GM23338 (cell line): ENCODE measurements around the gene ZFP36. TPM values are rescaled to one million over a fixed set of nuclear protein-coding genes. Genes with fewer than 3 reads are reported as not detected.

Experiments
- ATAC-seq: fragments of 200-7000 bp; cut with Tn5 transposase; 3 replicates; pipeline ENCODE4 v1.9.1; 2020
- DNase-seq: peaks from one replicate; pipeline ENCODE4 v3.0.0-alpha.2; 2015; ENCODE audit warnings: low spot score
- H2AFZ ChIP-seq: fragments of 200-600 bp; sonication (generic); 2 replicates; pipeline ENCODE4 v1.8.0; 2016; ENCODE audit warnings: antibody characterized with exemption, mild to moderate bottlenecking, moderate library complexity
- H3F3A ChIP-seq: fragments of 200-600 bp; sonication (generic); replicated peaks from 2 replicates; pipeline ENCODE4 v1.8.0; 2017; ENCODE audit warnings: antibody characterized with exemption, mixed run types, low read depth
- H3K27ac ChIP-seq: fragments of 200-600 bp; sonication (generic); 2 replicates; pipeline ENCODE4 v1.6.1; 2016; ENCODE audit warnings: low read depth
- H3K27me3 ChIP-seq: fragments of 200-600 bp; sonication (generic); 2 replicates; pipeline ENCODE4 v1.8.0; 2016; ENCODE audit warnings: mild to moderate bottlenecking, mixed run types, moderate library complexity; ENCODE audit not compliant: insufficient read depth
- H3K36me3 ChIP-seq: fragments of 200-600 bp; sonication (generic); 2 replicates; pipeline ENCODE4 v1.8.0; 2016; ENCODE audit warnings: mild to moderate bottlenecking; ENCODE audit not compliant: insufficient read depth
- H3K4me1 ChIP-seq: fragments of 200-600 bp; sonication (generic); 2 replicates; pipeline ENCODE4 v1.8.0; 2016; ENCODE audit warnings: mild to moderate bottlenecking, moderate library complexity; ENCODE audit not compliant: insufficient read depth
- H3K4me2 ChIP-seq: fragments of 200-600 bp; sonication (generic); 2 replicates; pipeline ENCODE4 v1.7.1; 2017; ENCODE audit warnings: mixed run types
- H3K4me3 ChIP-seq: fragments of 200-600 bp; sonication (generic); 2 replicates; pipeline ENCODE4 v1.6.1; 2016; ENCODE audit warnings: mixed run types
- H3K79me2 ChIP-seq: fragments of 200-600 bp; sonication (generic); replicated peaks from 2 replicates; pipeline ENCODE4 v1.8.0; 2017; ENCODE audit warnings: mild to moderate bottlenecking; ENCODE audit not compliant: insufficient read depth
- H3K9me2 ChIP-seq: fragments of 200-600 bp; sonication (generic); 2 replicates; pipeline ENCODE4 v1.8.0; 2017; ENCODE audit not compliant: insufficient read depth
- H4K20me1 ChIP-seq: fragments of 200-600 bp; sonication (generic); replicated peaks from 2 replicates; pipeline ENCODE4 v1.8.0; 2017; ENCODE audit warnings: mild to moderate bottlenecking; ENCODE audit not compliant: insufficient read depth
- H3K27ac Mint-ChIP-seq: 2 replicates; pipeline ENCODE4 v1.8.0; 2020; ENCODE audit warnings: inconsistent platforms, mild to moderate bottlenecking, moderate library complexity, mixed read lengths
- H3K27me3 Mint-ChIP-seq: 3 replicates; pipeline ENCODE4 v1.8.0; 2022; ENCODE audit warnings: low read depth, mild to moderate bottlenecking, moderate library complexity, mixed read lengths, inconsistent platforms; ENCODE audit not compliant: insufficient read depth, poor library complexity
- H3K36me3 Mint-ChIP-seq: 3 replicates; pipeline ENCODE4 v1.8.0; 2021; ENCODE audit warnings: low read depth, mild to moderate bottlenecking, inconsistent platforms, moderate library complexity, mixed read lengths
- H3K4me1 Mint-ChIP-seq: 3 replicates; pipeline ENCODE4 v1.8.0; 2020; ENCODE audit warnings: mild to moderate bottlenecking, inconsistent platforms, mixed read lengths
- H3K4me3 Mint-ChIP-seq: 3 replicates; pipeline ENCODE4 v1.8.0; 2021; ENCODE audit warnings: moderate library complexity, mild to moderate bottlenecking, inconsistent platforms, mixed read lengths
- H3K9me3 Mint-ChIP-seq: 3 replicates; pipeline ENCODE4 v1.8.0; 2020; ENCODE audit warnings: moderate library complexity, mild to moderate bottlenecking, inconsistent platforms, mixed read lengths
- CREB1 ChIP-seq: fragments of 250-450 bp; sonication (Bioruptor Pico); IDR thresholded peaks from 2 replicates; pipeline ENCODE4 v1.5.0; 2020; ENCODE audit warnings: low read depth, mild to moderate bottlenecking, moderate library complexity
- EZH2 ChIP-seq: fragments of 200-600 bp; sonication (generic); IDR thresholded peaks from one replicate; pipeline ENCODE4 v1.8.0; 2017; ENCODE audit warnings: antibody characterized with exemption, mild to moderate bottlenecking, low read depth; ENCODE audit not compliant: unreplicated experiment
- EZH2phosphoT487 ChIP-seq: fragments of 200-600 bp; sonication (generic); IDR thresholded peaks from one replicate; pipeline ENCODE4 v1.8.1; 2018; ENCODE audit warnings: antibody characterized with exemption; ENCODE audit not compliant: unreplicated experiment
- JUNB ChIP-seq: IDR thresholded peaks from one replicate; pipeline ENCODE4 v1.6.1; 2016; ENCODE audit warnings: antibody characterized with exemption; ENCODE audit not compliant: unreplicated experiment
- NANOG ChIP-seq: IDR thresholded peaks from 2 replicates; pipeline ENCODE4 v1.6.1; 2016; ENCODE audit warnings: antibody characterized with exemption, borderline replicate concordance
- POLR2AphosphoS5 ChIP-seq: IDR thresholded peaks from 2 replicates; pipeline ENCODE4 v1.6.1; 2016; ENCODE audit warnings: antibody characterized with exemption, low read depth
- STAT1 ChIP-seq: IDR thresholded peaks from one replicate; pipeline ENCODE4 v1.6.1; 2016; ENCODE audit warnings: antibody characterized with exemption; ENCODE audit not compliant: unreplicated experiment
- ZNF331 ChIP-seq: fragments of 250-450 bp; sonication (Bioruptor Pico); IDR thresholded peaks from 2 replicates; pipeline ENCODE4 v1.5.0; 2020; ENCODE audit warnings: low read depth, mild to moderate bottlenecking, moderate library complexity
- polyA plus RNA-seq: library from polyadenylated mRNA; unstranded; fragments of >200 nt; fragmentation: Nextera tagmentation; extraction: Ambion mirVana; gene quantifications from 2 replicates; pipeline ENCODE4 v1.2.1, GENCODE V29; 2016
- total RNA-seq: library from RNA; depleted of rRNA; stranded (reverse); fragments of >200 nt; shearing (Covaris generic); gene quantifications from 2 replicates; pipeline ENCODE4 v1.2.3, GENCODE V29; 2014
- TF ChIP-seq, protein P1 (sequence below): IDR thresholded peaks from 2 replicates; pipeline ENCODE4 v1.6.1; 2016; ENCODE audit warnings: antibody characterized with exemption
- TF ChIP-seq, protein P2 (sequence below): fragments of 250-450 bp; sonication (Bioruptor Pico); IDR thresholded peaks from 2 replicates; pipeline ENCODE4 v1.5.0; 2020; ENCODE audit warnings: mild to moderate bottlenecking, moderate library complexity

ZFP36 gene
- total and polyA plus RNA-seq, 2 experiments from 2014 or later, result 9.5 to 27.5 TPM

DNA sequence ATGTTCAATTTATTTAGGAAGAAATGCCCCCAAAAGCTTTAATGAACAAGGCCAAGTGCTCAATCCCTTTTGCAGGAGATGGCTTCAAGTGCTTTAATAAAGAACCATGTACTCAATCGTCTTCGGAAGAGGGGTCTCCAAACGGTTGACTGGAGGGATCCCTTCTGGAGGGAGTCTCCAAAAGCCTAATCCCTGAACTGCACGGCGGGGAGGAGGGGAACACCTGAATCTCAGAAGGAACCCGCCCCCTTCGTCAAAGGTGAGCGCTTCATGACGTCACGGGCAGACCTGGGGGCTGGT is 16.2 kb upstream of the ZFP36 start:
- TF ChIP-seq ZNF331 (CRISPR knock-in tag) (0 out of 2 replicates have a peak, but pooled peaks have one; percentile 30), CREB1 (CRISPR knock-in tag) (peak; percentile 99), EZH2 (no peak)

DNA sequence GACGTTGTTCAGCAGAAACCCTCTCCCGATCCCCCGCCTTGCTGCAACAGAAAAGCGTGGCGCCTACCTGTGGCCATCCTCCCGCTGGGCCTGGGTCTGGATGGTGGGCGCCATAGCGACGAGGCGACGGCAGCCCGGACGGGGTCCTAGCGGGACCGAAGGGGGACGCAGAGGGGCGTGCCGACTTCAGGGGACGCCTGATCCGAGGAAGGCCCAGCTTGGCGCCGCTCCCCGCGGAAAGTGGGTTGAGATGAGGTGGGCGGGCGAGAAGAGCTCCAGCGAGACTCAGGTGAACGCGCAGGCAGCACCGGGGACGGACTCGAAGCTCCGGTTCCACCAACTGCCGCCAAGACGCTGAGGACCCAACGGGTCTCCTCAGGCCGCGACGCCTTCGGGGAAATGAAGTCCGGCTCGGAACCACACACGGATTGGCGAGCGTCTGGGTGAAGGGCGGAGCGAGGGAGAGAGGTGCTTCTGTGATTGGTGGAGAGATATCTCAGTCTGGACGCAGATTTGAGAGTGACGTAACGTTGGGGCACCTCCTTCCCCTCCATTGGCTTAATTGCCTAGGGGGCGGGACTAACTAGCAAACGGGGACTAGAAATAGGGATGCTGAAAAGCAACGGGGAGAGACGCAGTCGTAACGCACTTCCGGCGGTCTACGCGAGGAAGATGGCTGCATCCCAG is 15.8 kb upstream of the ZFP36 start, which contains the start of the genes MED29 and PAF1:
Gene MED29 (plus strand): TSS at position 628 of the 687 bp plus-strand sequence. CDS start 45 bp downstream, at position 673.
Gene PAF1 (minus strand): TSS at position 356 of the 687 bp plus-strand sequence. CDS start 242 bp downstream, at position 114.
- peak within 1 kb of the TSS; percentile 97 for H3K4me3 Mint-ChIP-seq
- peak; percentile 93 for TF ChIP-seq POLR2AphosphoS5
- TF ChIP-seq, protein P1, sequence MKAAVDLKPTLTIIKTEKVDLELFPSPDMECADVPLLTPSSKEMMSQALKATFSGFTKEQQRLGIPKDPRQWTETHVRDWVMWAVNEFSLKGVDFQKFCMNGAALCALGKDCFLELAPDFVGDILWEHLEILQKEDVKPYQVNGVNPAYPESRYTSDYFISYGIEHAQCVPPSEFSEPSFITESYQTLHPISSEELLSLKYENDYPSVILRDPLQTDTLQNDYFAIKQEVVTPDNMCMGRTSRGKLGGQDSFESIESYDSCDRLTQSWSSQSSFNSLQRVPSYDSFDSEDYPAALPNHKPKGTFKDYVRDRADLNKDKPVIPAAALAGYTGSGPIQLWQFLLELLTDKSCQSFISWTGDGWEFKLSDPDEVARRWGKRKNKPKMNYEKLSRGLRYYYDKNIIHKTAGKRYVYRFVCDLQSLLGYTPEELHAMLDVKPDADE, result peak; percentile 88
- no peak for TF ChIP-seq NANOG
- TF ChIP-seq EZH2phosphoT487, result no peak
- TF ChIP-seq JUNB, result no peak
- TF ChIP-seq ZNF331 (CRISPR knock-in tag), result no peak
- TF ChIP-seq, protein P2, sequence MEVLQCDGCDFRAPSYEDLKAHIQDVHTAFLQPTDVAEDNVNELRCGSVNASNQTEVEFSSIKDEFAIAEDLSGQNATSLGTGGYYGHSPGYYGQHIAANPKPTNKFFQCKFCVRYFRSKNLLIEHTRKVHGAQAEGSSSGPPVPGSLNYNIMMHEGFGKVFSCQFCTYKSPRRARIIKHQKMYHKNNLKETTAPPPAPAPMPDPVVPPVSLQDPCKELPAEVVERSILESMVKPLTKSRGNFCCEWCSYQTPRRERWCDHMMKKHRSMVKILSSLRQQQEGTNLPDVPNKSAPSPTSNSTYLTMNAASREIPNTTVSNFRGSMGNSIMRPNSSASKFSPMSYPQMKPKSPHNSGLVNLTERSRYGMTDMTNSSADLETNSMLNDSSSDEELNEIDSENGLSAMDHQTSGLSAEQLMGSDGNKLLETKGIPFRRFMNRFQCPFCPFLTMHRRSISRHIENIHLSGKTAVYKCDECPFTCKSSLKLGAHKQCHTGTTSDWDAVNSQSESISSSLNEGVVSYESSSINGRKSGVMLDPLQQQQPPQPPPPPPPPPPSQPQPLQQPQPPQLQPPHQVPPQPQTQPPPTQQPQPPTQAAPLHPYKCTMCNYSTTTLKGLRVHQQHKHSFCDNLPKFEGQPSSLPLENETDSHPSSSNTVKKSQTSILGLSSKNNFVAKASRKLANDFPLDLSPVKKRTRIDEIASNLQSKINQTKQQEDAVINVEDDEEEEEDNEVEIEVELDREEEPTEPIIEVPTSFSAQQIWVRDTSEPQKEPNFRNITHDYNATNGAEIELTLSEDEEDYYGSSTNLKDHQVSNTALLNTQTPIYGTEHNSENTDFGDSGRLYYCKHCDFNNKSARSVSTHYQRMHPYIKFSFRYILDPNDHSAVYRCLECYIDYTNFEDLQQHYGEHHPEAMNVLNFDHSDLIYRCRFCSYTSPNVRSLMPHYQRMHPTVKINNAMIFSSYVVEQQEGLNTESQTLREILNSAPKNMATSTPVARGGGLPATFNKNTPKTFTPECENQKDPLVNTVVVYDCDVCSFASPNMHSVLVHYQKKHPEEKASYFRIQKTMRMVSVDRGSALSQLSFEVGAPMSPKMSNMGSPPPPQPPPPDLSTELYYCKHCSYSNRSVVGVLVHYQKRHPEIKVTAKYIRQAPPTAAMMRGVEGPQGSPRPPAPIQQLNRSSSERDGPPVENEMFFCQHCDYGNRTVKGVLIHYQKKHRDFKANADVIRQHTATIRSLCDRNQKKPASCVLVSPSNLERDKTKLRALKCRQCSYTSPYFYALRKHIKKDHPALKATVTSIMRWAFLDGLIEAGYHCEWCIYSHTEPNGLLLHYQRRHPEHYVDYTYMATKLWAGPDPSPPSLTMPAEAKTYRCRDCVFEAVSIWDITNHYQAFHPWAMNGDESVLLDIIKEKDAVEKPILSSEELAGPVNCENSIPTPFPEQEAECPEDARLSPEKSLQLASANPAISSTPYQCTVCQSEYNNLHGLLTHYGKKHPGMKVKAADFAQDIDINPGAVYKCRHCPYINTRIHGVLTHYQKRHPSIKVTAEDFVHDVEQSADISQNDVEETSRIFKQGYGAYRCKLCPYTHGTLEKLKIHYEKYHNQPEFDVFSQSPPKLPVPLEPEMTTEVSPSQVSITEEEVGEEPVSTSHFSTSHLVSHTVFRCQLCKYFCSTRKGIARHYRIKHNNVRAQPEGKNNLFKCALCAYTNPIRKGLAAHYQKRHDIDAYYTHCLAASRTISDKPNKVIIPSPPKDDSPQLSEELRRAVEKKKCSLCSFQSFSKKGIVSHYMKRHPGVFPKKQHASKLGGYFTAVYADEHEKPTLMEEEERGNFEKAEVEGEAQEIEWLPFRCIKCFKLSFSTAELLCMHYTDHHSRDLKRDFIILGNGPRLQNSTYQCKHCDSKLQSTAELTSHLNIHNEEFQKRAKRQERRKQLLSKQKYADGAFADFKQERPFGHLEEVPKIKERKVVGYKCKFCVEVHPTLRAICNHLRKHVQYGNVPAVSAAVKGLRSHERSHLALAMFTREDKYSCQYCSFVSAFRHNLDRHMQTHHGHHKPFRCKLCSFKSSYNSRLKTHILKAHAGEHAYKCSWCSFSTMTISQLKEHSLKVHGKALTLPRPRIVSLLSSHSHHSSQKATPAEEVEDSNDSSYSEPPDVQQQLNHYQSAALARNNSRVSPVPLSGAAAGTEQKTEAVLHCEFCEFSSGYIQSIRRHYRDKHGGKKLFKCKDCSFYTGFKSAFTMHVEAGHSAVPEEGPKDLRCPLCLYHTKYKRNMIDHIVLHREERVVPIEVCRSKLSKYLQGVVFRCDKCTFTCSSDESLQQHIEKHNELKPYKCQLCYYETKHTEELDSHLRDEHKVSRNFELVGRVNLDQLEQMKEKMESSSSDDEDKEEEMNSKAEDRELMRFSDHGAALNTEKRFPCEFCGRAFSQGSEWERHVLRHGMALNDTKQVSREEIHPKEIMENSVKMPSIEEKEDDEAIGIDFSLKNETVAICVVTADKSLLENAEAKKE (CRISPR knock-in tag), result no peak
- no peak for TF ChIP-seq STAT1

More for the DNA sequence above, 16.2 kb upstream of the ZFP36 start:
- no peaks in the 10 kb centered on the region for H3K9me2 ChIP-seq
- H4K20me1 ChIP-seq, result peaks cover 16% of the 10 kb centered on the region
- H3K9me3 Mint-ChIP-seq, result peaks cover 3% of the 10 kb centered on the region; the same call in 1 of the 3 replicates
- peaks cover 68% of the 10 kb centered on the region for H3K36me3 Mint-ChIP-seq
- no peaks in the 10 kb centered on the region for H3K27me3 ChIP-seq
- 0 out of 2 replicates have a peak, but pooled peaks cover 9% of the 10 kb centered on the region for H3K36me3 ChIP-seq
- H3K4me3 Mint-ChIP-seq, result peak overlapping the region; percentile 97
- peaks cover 16% of the 10 kb centered on the region for H3K4me1 Mint-ChIP-seq
- DNase-seq, result no peak
- H3K27ac ChIP-seq, result peak overlapping the region; percentile 97
- H3F3A ChIP-seq, result peaks cover 25% of the 10 kb centered on the region; the same call in 1 of the 2 replicates
- peaks cover 8% of the 10 kb centered on the region for H3K4me1 ChIP-seq
- ATAC-seq, result no peak
- H2AFZ ChIP-seq, result peak overlapping the region; percentile 73; the same call in 1 of the 2 replicates
- H3K4me3 ChIP-seq, result peak overlapping the region; percentile 78
- peak overlapping the region; percentile 88 for H3K4me2 ChIP-seq
- H3K27ac Mint-ChIP-seq, result peak overlapping the region; percentile 100
- H3K79me2 ChIP-seq, result peaks cover 13% of the 10 kb centered on the region
- H3K27me3 Mint-ChIP-seq, result peaks cover 25% of the 10 kb centered on the region

More for the DNA sequence above, 15.8 kb upstream of the ZFP36 start, which contains the start of the genes MED29 and PAF1:
- peaks cover 6% of the 10 kb centered on the region for H3K4me1 ChIP-seq
- H3K27me3 ChIP-seq, result no peaks in the 10 kb centered on the region
- H3K27ac ChIP-seq, result peak within 1 kb of the TSS; percentile 97
- peaks cover 21% of the 10 kb centered on the region for H3K27me3 Mint-ChIP-seq
- peak within 1 kb of the TSS; percentile 100 for H3K27ac Mint-ChIP-seq
- DNase-seq (peak; percentile 100), ATAC-seq (peak; percentile 95)
- peaks cover 13% of the 10 kb centered on the region; the same call in 1 of the 2 replicates for H4K20me1 ChIP-seq
- peak within 1 kb of the TSS; percentile 81 for H3K4me3 ChIP-seq
- H3K79me2 ChIP-seq, result peaks cover 13% of the 10 kb centered on the region
- H3F3A ChIP-seq, result peaks cover 20% of the 10 kb centered on the region; the same call in 1 of the 2 replicates
- H3K9me2 ChIP-seq, result no peaks in the 10 kb centered on the region
- peak within 1 kb of the TSS; percentile 88 for H3K4me2 ChIP-seq
- H3K9me3 Mint-ChIP-seq, result peaks cover 3% of the 10 kb centered on the region; the same call in 1 of the 3 replicates
- 0 out of 2 replicates have a peak, but pooled peaks cover 7% of the 10 kb centered on the region for H3K36me3 ChIP-seq
- H3K36me3 Mint-ChIP-seq, result peaks cover 68% of the 10 kb centered on the region
- peaks cover 13% of the 10 kb centered on the region for H3K4me1 Mint-ChIP-seq
- peak within 1 kb of the TSS; percentile 73; the same call in 1 of the 2 replicates for H2AFZ ChIP-seq
